ENCODE measurements around the gene MYH11.
"Not testable (repeated sequence)": the region's sequence is repeated elsewhere in the genome, so short reads cannot be mapped to it uniquely, and the experiment has no call there.

The MYH11 gene

DNA sequence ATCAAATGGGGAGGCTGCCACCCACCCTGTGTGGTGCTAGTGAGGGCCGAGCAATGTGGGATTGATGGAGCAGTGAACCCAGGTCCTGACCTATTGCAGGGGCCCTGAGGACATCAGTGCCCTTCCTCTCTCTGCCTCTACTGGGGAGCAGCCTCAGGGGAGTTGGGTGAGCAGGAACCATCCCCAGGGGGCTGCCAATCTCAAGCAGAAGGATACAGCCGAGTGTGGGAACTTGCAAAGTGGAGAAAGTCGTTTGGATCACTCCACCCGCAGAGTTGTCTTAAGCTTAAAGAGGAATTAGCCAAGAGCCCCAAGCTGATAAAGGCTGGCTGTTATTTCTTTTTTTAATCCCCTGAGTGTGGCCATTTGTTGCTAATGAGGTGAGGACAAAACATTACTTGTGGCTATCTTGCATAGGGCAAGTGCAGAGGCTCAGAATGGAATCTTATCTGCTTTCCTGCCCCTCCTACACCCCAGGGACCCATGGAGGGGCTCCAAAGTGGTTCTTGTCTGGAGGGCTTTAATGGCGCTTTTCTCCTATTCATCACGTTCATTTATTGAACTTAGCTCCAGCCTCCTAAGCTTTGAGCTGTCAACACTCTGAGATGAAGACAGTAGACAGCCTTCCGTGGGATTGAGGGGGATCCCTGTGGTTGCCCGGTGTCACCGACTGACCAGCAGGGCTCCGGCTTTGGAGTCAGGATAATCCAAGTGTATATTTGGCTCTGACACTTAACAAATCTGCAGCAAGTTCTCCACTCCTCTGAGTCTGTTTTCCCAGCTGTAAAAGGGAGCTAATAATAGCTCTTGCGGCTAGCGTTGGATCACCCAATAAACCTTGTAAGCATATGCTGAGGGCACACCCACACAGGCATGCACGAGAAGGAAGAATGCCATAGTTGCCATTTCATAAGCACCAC lies 45.1 kb downstream of the MYH11 start:
- Histone ChIP-seq H3K36me3 (replicated peaks in 1 of 2; ENCODE audit: control insufficient read depth in 2 of 2, insufficient read depth in 2 of 2, low read length in 2 of 2) (no peaks in the 10 kb centered on the region), H2BK5ac (ENCODE audit: low read length) (no peak overlapping the region), H3K9me3 (replicated peaks in 1 of 2; ENCODE audit: control insufficient read depth in 2 of 2, insufficient read depth in 1 of 2, low read depth in 1 of 2, low read length in 2 of 2) (peaks cover 0 to 3% of the 10 kb centered on the region in 2 donors), H4K8ac (ENCODE audit: low read depth, low read length) (no peak overlapping the region), H3K4me1 (ENCODE audit: control insufficient read depth in 2 of 2, insufficient read depth in 1 of 2, low read depth in 1 of 2, low read length in 2 of 2) (peaks cover 0 to 14% of the 10 kb centered on the region in 2 donors), H3K23ac (ENCODE audit: low read depth, low read length, poor library complexity) (no peak overlapping the region), H3K27me3 (ENCODE audit: control insufficient read depth in 3 of 3, insufficient read depth in 3 of 3, low read depth in 1 of 3, low read length in 3 of 3) (peaks cover 0 to 13% (median 0%) of the 10 kb centered on the region in 3 experiments), H4K91ac (ENCODE audit: low read depth, low read length, poor library complexity) (no peak overlapping the region), H3K79me1 (ENCODE audit: low read depth, low read length) (no peaks in the 10 kb centered on the region), H2AK5ac (ENCODE audit: low read depth, low read length) (no peak overlapping the region), H3K9ac (ENCODE audit: low read depth, low read length, poor library complexity) (no peak overlapping the region), H3K4me3 (ENCODE audit: low read length in 2 of 2) (no peak overlapping the region), H3K27ac (replicated peaks; ENCODE audit: low read length) (peak overlapping the region; percentile 17), H3K18ac (ENCODE audit: low read length) (peak overlapping the region; percentile 67), H2BK12ac (ENCODE audit: low read length) (no peak overlapping the region), H3K4me2 (ENCODE audit: insufficient read depth, low read length, poor library complexity, severe bottlenecking) (no peak overlapping the region), H3K14ac (ENCODE audit: low read length) (no peak overlapping the region), H2BK120ac (ENCODE audit: low read depth, low read length) (no peak overlapping the region), H3K4ac (ENCODE audit: low read length) (no peak overlapping the region), H2BK15ac (ENCODE audit: low read length) (no peak overlapping the region), H2AFZ (ENCODE audit: low read length) (no peak overlapping the region)
- WGBS, 2 donors (ENCODE audit: extremely low coverage in 2 of 2, insufficient read length in 2 of 2, insufficient replicate concordance in 1 of 2) = no CpG with 5 or more reads among the region's 13 CpGs
- DNase-seq (ENCODE audit: low spot score) = peak; percentile 39

DNA sequence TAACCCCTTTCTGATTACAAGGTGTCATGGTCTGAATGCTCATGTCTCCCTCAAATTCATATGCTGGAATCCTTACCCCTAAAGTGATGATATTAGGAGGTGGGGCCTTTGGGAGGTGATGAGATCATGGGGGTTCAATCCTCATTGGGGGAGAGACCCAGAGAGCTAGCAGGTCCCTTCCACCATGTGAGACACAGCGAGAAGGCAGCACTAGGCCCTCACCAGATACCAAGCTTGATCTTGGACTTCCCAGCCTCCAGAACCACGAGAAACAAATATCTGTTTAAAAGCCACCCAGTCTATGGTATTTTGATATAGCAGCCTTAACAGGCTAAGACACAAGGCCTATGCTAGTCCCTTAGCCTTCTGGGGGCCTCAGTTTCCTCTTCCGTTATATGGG lies 45.9 kb downstream of the MYH11 start:
- H4K91ac ChIP-seq (ENCODE audit: low read depth, low read length, poor library complexity) = no peak overlapping the region
- no peak overlapping the region for H3K4me2 ChIP-seq (ENCODE audit: insufficient read depth, low read length, poor library complexity, severe bottlenecking)
- no peak overlapping the region for H2BK12ac ChIP-seq (ENCODE audit: low read length)
- H2BK120ac ChIP-seq (ENCODE audit: low read depth, low read length) = no peak overlapping the region
- no peak overlapping the region for H2AFZ ChIP-seq (ENCODE audit: low read length)
- no peak for DNase-seq (ENCODE audit: low spot score)
- no peak overlapping the region for H2BK5ac ChIP-seq (ENCODE audit: low read length)
- H2AK5ac ChIP-seq (ENCODE audit: low read depth, low read length) = no peak overlapping the region
- no peak overlapping the region for H3K27ac ChIP-seq (replicated peaks; ENCODE audit: low read length)
- peaks cover 0 to 3% of the 10 kb centered on the region in 2 donors for H3K9me3 ChIP-seq (replicated peaks in 1 of 2; ENCODE audit: control insufficient read depth in 2 of 2, insufficient read depth in 1 of 2, low read depth in 1 of 2, low read length in 2 of 2)
- WGBS, 2 donors (ENCODE audit: extremely low coverage in 2 of 2, insufficient read length in 2 of 2, insufficient replicate concordance in 1 of 2) = no CpG with 5 or more reads among the region's 3 CpGs
- no peak overlapping the region for H3K23ac ChIP-seq (ENCODE audit: low read depth, low read length, poor library complexity)
- no peak overlapping the region for H3K4me3 ChIP-seq (ENCODE audit: low read length in 2 of 2)
- H3K79me1 ChIP-seq (ENCODE audit: low read depth, low read length) = no peaks in the 10 kb centered on the region
- no peaks in the 10 kb centered on the region for H3K36me3 ChIP-seq (replicated peaks in 1 of 2; ENCODE audit: control insufficient read depth in 2 of 2, insufficient read depth in 2 of 2, low read length in 2 of 2)
- no peak overlapping the region for H2BK15ac ChIP-seq (ENCODE audit: low read length)
- no peak overlapping the region for H4K8ac ChIP-seq (ENCODE audit: low read depth, low read length)
- H3K18ac ChIP-seq (ENCODE audit: low read length) = no peak overlapping the region
- H3K4ac ChIP-seq (ENCODE audit: low read length) = no peak overlapping the region
- H3K4me1 ChIP-seq (ENCODE audit: control insufficient read depth in 2 of 2, insufficient read depth in 1 of 2, low read depth in 1 of 2, low read length in 2 of 2) = peaks cover 0 to 14% of the 10 kb centered on the region in 2 donors
- H3K14ac ChIP-seq (ENCODE audit: low read length) = no peak overlapping the region
- H3K9ac ChIP-seq (ENCODE audit: low read depth, low read length, poor library complexity) = no peak overlapping the region
- peaks cover 0 to 13% (median 0%) of the 10 kb centered on the region in 3 experiments for H3K27me3 ChIP-seq (ENCODE audit: control insufficient read depth in 3 of 3, insufficient read depth in 3 of 3, low read depth in 1 of 3, low read length in 3 of 3)

DNA sequence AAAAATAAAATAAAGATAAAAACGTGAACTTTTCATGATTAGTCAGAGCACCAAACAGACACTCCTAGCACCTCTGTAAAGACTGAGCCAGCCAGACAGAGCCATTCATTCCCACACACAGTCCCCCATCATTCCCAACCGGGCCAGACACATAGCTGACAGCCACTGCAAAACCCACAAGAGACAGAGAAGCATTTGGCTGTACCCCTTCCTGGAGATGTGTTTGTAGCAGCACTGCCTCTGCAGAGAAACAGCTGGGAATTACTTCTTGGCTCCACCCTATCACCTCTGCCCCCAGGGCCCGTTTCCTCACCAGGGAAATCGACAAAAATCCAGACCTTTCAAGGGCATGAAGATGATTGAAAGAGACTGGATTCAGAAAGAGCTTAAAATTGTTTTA lies 46.4 kb downstream of the MYH11 start:
- Histone ChIP-seq H3K4me2 (ENCODE audit: insufficient read depth, low read length, poor library complexity, severe bottlenecking) (no peak overlapping the region), H4K8ac (ENCODE audit: low read depth, low read length) (no peak overlapping the region), H3K14ac (ENCODE audit: low read length) (no peak overlapping the region), H3K79me1 (ENCODE audit: low read depth, low read length) (no peaks in the 10 kb centered on the region), H3K18ac (ENCODE audit: low read length) (no peak overlapping the region), H3K9ac (ENCODE audit: low read depth, low read length, poor library complexity) (no peak overlapping the region), H3K4ac (ENCODE audit: low read length) (no peak overlapping the region), H3K27ac (replicated peaks; ENCODE audit: low read length) (no peak overlapping the region), H2BK5ac (ENCODE audit: low read length) (no peak overlapping the region), H2BK12ac (ENCODE audit: low read length) (no peak overlapping the region), H3K36me3 (replicated peaks in 1 of 2; ENCODE audit: control insufficient read depth in 2 of 2, insufficient read depth in 2 of 2, low read length in 2 of 2) (no peaks in the 10 kb centered on the region), H3K27me3 (ENCODE audit: control insufficient read depth in 3 of 3, insufficient read depth in 3 of 3, low read depth in 1 of 3, low read length in 3 of 3) (peaks cover 0 to 13% (median 0%) of the 10 kb centered on the region in 3 experiments), H2BK120ac (ENCODE audit: low read depth, low read length) (no peak overlapping the region), H3K23ac (ENCODE audit: low read depth, low read length, poor library complexity) (no peak overlapping the region), H2AFZ (ENCODE audit: low read length) (no peak overlapping the region), H3K9me3 (replicated peaks in 1 of 2; ENCODE audit: control insufficient read depth in 2 of 2, insufficient read depth in 1 of 2, low read depth in 1 of 2, low read length in 2 of 2) (peaks cover 0 to 3% of the 10 kb centered on the region in 2 donors), H3K4me3 (ENCODE audit: low read length in 2 of 2) (no peak overlapping the region), H2AK5ac (ENCODE audit: low read depth, low read length) (no peak overlapping the region), H3K4me1 (ENCODE audit: control insufficient read depth in 2 of 2, insufficient read depth in 1 of 2, low read depth in 1 of 2, low read length in 2 of 2) (peaks cover 0 to 14% of the 10 kb centered on the region in 2 donors), H4K91ac (ENCODE audit: low read depth, low read length, poor library complexity) (no peak overlapping the region), H2BK15ac (ENCODE audit: low read length) (no peak overlapping the region)
- DNase-seq (ENCODE audit: low spot score) = no peak
- WGBS, 2 donors (ENCODE audit: extremely low coverage in 2 of 2, insufficient read length in 2 of 2, insufficient replicate concordance in 1 of 2) = no CpG with 5 or more reads among the region's 4 CpGs

DNA sequence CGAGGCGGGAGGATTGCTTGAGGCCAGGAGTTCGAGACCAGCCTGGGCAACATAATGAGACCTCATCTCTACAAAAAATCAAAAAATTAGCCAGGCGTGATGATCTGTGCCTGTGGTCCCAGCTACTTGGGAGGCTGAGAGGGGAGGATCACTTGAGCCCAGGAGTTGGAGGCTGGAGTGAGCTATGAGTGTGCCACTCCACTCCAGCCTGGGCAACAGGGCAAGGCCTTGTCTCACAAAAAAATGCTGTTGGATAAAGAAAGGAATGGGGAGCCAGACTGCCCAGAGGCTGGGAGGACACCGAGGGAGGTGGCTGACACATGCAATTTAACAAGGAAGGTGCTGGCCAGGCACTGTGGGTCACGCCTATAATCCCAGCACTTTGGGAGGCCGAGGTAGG lies 47.5 kb downstream of the MYH11 start:
- not testable (repeated sequence) for H4K91ac ChIP-seq (ENCODE audit: low read depth, low read length, poor library complexity); H3K18ac ChIP-seq (ENCODE audit: low read length); H3K9me3 ChIP-seq (replicated peaks in 1 of 2; ENCODE audit: control insufficient read depth in 2 of 2, insufficient read depth in 1 of 2, low read depth in 1 of 2, low read length in 2 of 2); H3K36me3 ChIP-seq (replicated peaks in 1 of 2; ENCODE audit: control insufficient read depth in 2 of 2, insufficient read depth in 2 of 2, low read length in 2 of 2); H3K4ac ChIP-seq (ENCODE audit: low read length); H3K4me2 ChIP-seq (ENCODE audit: insufficient read depth, low read length, poor library complexity, severe bottlenecking); H2BK5ac ChIP-seq (ENCODE audit: low read length); H2BK15ac ChIP-seq (ENCODE audit: low read length); H2AFZ ChIP-seq (ENCODE audit: low read length); H3K23ac ChIP-seq (ENCODE audit: low read depth, low read length, poor library complexity); H3K79me1 ChIP-seq (ENCODE audit: low read depth, low read length); H3K4me3 ChIP-seq (ENCODE audit: low read length in 2 of 2); DNase-seq (ENCODE audit: low spot score); H2BK120ac ChIP-seq (ENCODE audit: low read depth, low read length); H3K27ac ChIP-seq (replicated peaks; ENCODE audit: low read length); H4K8ac ChIP-seq (ENCODE audit: low read depth, low read length); H2BK12ac ChIP-seq (ENCODE audit: low read length); H2AK5ac ChIP-seq (ENCODE audit: low read depth, low read length); H3K14ac ChIP-seq (ENCODE audit: low read length)
- Histone ChIP-seq H3K4me1 (ENCODE audit: control insufficient read depth in 2 of 2, insufficient read depth in 1 of 2, low read depth in 1 of 2, low read length in 2 of 2) (peaks cover 0 to 14% of the 10 kb centered on the region in 2 donors), H3K9ac (ENCODE audit: low read depth, low read length, poor library complexity) (peak overlapping the region; percentile 25), H3K27me3 (ENCODE audit: control insufficient read depth in 3 of 3, insufficient read depth in 3 of 3, low read depth in 1 of 3, low read length in 3 of 3) (peaks cover 0 to 13% (median 0%) of the 10 kb centered on the region in 3 experiments)
- no CpG with 5 or more reads among the region's 7 CpGs for WGBS, 2 donors (ENCODE audit: extremely low coverage in 2 of 2, insufficient read length in 2 of 2, insufficient replicate concordance in 1 of 2)
